GM12872 (cell line): ENCODE results near the gene CRIM1.

Experiments
- TF ChIP-seq, protein P1 (sequence below): IDR thresholded peaks from 3 replicates; pipeline ENCODE4 v1.5.1; 2011; ENCODE audit warnings: low read depth, mild to moderate bottlenecking, low read length, moderate library complexity; ENCODE audit not compliant: insufficient read depth

The CRIM1 gene

GRCh38 chr2:36338124-36338826 is 17.3 kb upstream of the CRIM1 start:
- TF ChIP-seq, protein P1, sequence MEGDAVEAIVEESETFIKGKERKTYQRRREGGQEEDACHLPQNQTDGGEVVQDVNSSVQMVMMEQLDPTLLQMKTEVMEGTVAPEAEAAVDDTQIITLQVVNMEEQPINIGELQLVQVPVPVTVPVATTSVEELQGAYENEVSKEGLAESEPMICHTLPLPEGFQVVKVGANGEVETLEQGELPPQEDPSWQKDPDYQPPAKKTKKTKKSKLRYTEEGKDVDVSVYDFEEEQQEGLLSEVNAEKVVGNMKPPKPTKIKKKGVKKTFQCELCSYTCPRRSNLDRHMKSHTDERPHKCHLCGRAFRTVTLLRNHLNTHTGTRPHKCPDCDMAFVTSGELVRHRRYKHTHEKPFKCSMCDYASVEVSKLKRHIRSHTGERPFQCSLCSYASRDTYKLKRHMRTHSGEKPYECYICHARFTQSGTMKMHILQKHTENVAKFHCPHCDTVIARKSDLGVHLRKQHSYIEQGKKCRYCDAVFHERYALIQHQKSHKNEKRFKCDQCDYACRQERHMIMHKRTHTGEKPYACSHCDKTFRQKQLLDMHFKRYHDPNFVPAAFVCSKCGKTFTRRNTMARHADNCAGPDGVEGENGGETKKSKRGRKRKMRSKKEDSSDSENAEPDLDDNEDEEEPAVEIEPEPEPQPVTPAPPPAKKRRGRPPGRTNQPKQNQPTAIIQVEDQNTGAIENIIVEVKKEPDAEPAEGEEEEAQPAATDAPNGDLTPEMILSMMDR = no peak

- TF ChIP-seq, protein P1 = no peak
Measured at GRCh38 chr2:36338827-36339145, 16.8 kb upstream of the CRIM1 start.

DNA sequence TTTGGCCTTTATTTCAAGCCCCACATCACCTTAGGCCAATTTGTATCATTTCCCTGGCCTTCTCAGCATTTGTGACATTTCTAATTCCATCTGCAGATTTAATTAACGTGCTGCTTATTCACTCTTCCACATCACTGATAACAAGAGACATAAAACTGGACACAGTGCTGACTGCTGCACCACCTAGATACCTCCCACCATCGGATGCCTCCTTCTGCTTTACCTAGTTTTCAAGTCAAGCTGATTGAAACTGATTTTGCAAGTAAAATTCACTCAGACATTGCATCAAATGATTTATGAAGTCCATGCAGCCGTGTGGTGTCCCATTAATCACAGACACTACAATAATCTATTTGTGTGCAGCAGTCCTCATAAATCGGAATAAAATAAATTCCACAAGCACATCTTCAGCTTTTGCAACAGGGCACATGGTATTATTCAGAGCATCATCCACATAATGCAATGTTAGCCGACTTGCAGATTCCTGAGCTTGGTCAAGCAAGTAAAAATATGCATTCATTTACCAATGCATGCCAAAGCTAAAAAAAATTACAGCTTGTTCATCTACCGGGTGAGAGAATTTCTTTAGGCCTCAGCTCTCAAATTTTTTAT is 15.9 kb upstream of the CRIM1 start:
- TF ChIP-seq, protein P1 = no peak

DNA sequence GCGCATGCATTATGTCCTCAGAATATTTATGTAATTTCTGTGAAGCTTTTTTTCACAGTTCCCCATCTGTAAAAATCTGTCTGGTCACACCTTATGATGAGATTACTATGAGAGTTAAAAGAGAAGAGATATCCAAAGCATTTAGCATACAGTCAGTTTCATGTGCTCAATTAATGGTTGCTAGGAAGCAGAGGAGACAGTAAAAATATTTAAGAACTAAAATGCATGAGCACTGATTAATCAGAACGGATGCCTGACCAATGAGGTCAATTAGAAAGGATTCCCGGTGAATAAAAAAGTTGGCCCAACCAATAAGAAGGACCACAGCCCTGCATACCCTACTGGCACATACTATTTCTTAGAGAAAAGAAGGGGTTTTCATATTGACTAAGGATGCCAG is 12.0 kb upstream of the CRIM1 start:
- TF ChIP-seq, protein P1 = no peak

DNA sequence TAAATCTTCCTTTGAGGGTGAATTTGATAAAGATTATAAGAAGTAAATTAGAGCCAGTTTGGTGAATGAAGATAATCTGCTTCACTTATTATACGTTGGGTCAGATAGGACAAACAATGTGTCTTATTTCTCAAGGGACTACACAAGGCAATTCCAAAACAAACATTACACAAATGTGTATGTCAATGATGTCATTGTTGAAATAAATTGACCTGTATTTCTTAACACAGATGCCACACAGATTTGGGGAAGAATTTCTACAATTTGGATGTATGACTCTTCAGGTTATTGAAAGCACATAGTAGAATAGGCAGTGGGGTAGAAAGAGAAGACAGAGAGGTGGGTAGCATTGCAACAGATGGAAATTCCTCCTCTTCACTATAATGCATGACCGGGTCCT is 6.9 kb upstream of the CRIM1 start:
- TF ChIP-seq, protein P1 = no peak

- TF ChIP-seq, protein P1 = no peak
Measured at GRCh38 chr2:36351291-36351690, 4.3 kb upstream of the CRIM1 start.

DNA sequence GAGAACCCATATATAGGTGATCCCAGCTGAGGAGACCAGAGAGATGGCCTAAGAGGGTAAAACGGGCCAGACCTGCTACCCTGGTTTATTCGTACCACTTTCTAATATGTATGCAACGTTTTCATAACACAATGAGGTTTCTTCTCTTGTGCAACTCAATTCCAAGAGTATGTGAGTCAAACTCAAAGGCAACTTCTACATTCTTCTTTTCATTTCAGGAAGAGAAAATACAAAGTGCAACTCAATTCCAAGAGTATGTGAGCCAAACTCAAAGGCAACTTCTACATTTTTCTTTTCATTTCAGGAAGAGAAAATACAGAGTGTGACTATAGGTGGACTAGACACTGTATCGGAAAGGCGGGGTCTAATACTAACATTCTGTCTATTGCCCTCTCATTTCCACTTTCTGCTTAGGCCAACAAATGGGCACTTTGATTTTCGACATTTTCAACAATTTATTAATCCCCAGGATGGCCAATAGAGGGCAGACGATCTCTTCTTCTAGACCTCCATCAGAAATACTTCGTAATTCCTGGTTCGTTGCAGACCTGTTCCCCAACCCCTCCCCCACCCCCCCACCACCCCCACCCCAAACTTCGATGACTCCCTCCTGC is 3.7 kb upstream of the CRIM1 start:
- TF ChIP-seq, protein P1 = peak; percentile 62
